Body of pancreas (tissue), 4 donors: ENCODE results near the gene CMIP. TPM values are rescaled to one million over a fixed set of nuclear protein-coding genes. Genes with fewer than 3 reads are reported as not detected.
A peak's percentile ranks its signal among the peaks of the same experiment; 100 is the strongest.

Source experiments
- ATAC-seq: fragments of 150-250 bp; one replicate; pipeline ENCODE4 v1.9.1; 2016
- DNase-seq, 4 donors: peaks; one replicate each; pipeline ENCODE4 v3.0.0-alpha.2; 2019
- H3K27ac ChIP-seq, 4 donors: fragments of 200-600 bp; sonication (generic); 1 replicate in 3 of 4; 2 replicates in 1 of 4; pipeline versions ENCODE4 v1.5.1 to v1.6.1; 2016 to 2019; ENCODE audit warnings: mild to moderate bottlenecking in 1 of 4, mixed read lengths in 1 of 4, moderate library complexity in 1 of 4
- H3K27me3 ChIP-seq, 2 donors: fragments of 200-600 bp; sonication (generic); one replicate each; pipeline ENCODE4 v1.6.0; 2016; ENCODE audit warnings: mild to moderate bottlenecking in 1 of 2
- H3K36me3 ChIP-seq, 2 donors: fragments of 200-600 bp; sonication (generic); replicated peaks in 1 of 2; 2 replicates each; pipeline ENCODE4 v1.5.1; 2016; ENCODE audit warnings: low read depth in 2 of 2; ENCODE audit not compliant: insufficient read depth in 1 of 2
- H3K4me1 ChIP-seq: fragments of 200-600 bp; sonication (generic); one replicate; pipeline ENCODE4 v1.6.0; 2016
- H3K4me3 ChIP-seq, 2 donors: fragments of 200-600 bp; sonication (generic); 1 replicate in 1 of 2; 2 replicates in 1 of 2; pipeline ENCODE4 v1.5.1; 2016 to 2019
- H3K9me3 ChIP-seq, 3 donors: fragments of 200-600 bp; sonication (generic); 1 replicate in 2 of 3; 2 replicates in 1 of 3; pipeline ENCODE4 v1.5.1; 2016
- POLR2A ChIP-seq, 3 donors: fragments of 450-650 bp; IDR thresholded peaks; one replicate each; pipeline ENCODE4 v1.6.1; 2016; ENCODE audit warnings: antibody characterized with exemption in 3 of 3, mild to moderate bottlenecking in 2 of 3
- WGBS, 2 donors: methylation state at CpG; one replicate each; pipeline ENCODE4 v1.1.5; 2017; 5-methylcytosine and 5-hydroxymethylcytosine counted together
- intact Hi-C: fragments of 100-400 bp; cut with DNase I; formaldehyde crosslinking; loops from one replicate; pipeline ENCODE4 v1.15.1; 2023
- total RNA-seq, 2 donors: library from RNA; depleted of rRNA; stranded (reverse); fragments of >200 nt; gene quantifications; one replicate each; pipeline ENCODE4 v1.1.0, GENCODE V29; 2016
- TF ChIP-seq, protein P1 (sequence below), 7 experiments: fragments of 450-650 bp in 4 of 7; fragments of 200-600 bp in 3 of 7; sonication (generic) in 3 of 7; IDR thresholded peaks; one replicate each; pipeline ENCODE4 v1.5.1; 2016 to 2019; ENCODE audit warnings: antibody characterized with exemption in 7 of 7

CMIP gene
- total RNA-seq, 2 donors from 2014 or later: 18.7 to 18.8 TPM

DNA sequence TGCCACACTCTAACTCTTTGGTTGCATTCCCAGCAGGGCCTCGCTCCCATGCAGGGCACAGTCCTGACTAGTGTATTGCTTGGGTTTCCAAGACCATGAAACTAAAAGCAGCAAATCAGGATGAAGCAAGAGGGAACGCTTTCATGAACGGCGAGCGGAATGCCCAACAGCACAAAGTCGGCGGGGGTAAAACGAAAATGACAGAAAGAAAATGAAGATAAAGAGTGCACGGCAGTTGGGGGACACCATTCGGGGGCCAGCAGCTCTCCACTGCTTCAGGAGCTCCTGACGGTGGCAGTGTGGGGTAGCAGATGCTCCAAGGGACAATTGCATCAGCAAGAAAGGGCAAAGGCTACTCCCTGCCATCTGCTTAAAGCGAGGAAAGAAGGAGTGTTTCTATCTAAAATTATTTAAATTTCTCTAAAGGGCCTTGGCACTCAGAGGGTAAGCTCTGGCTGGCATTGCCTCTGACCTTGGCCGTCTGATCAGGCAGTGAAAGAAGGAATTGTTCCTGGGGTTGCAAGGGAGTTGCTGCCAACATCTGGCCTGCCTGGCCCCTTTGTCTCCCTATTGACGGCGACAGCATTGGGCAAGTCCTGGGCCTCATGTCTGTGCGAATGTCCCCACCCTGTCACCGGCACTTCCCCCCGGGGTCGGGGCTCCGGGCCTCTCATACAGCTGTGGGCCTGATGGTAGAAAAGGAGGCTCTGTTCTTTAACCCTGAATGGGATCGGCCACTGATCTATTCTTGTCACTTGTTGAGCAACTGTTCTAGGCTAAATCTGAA is 138.2 kb downstream of the CMIP start:
- Histone ChIP-seq H3K4me1 (peaks cover 19% of the 10 kb centered on the region), H3K4me3 (no peak overlapping the region), H3K27ac (peak overlapping the region; percentile 18 to 66 (median 60)), H3K36me3 (no peaks in the 10 kb centered on the region), H3K27me3 (no peaks in the 10 kb centered on the region), H3K9me3 (no peaks in the 10 kb centered on the region)
- intact Hi-C loops: no loop called here
- TF ChIP-seq, protein P1, sequence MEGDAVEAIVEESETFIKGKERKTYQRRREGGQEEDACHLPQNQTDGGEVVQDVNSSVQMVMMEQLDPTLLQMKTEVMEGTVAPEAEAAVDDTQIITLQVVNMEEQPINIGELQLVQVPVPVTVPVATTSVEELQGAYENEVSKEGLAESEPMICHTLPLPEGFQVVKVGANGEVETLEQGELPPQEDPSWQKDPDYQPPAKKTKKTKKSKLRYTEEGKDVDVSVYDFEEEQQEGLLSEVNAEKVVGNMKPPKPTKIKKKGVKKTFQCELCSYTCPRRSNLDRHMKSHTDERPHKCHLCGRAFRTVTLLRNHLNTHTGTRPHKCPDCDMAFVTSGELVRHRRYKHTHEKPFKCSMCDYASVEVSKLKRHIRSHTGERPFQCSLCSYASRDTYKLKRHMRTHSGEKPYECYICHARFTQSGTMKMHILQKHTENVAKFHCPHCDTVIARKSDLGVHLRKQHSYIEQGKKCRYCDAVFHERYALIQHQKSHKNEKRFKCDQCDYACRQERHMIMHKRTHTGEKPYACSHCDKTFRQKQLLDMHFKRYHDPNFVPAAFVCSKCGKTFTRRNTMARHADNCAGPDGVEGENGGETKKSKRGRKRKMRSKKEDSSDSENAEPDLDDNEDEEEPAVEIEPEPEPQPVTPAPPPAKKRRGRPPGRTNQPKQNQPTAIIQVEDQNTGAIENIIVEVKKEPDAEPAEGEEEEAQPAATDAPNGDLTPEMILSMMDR (IDR thresholded peaks at IDR 0.05): peak in 4 of 7 experiments; percentile 17 to 39 (median 29)
- no peak for TF ChIP-seq POLR2A (IDR thresholded peaks at IDR 0.05)
- WGBS, 2 donors: 34 to 50% methylated on average over 21 of the region's 21 CpGs
- DNase-seq: peak; percentile 38 to 62 (median 50)
- peak; percentile 76 for ATAC-seq

DNA sequence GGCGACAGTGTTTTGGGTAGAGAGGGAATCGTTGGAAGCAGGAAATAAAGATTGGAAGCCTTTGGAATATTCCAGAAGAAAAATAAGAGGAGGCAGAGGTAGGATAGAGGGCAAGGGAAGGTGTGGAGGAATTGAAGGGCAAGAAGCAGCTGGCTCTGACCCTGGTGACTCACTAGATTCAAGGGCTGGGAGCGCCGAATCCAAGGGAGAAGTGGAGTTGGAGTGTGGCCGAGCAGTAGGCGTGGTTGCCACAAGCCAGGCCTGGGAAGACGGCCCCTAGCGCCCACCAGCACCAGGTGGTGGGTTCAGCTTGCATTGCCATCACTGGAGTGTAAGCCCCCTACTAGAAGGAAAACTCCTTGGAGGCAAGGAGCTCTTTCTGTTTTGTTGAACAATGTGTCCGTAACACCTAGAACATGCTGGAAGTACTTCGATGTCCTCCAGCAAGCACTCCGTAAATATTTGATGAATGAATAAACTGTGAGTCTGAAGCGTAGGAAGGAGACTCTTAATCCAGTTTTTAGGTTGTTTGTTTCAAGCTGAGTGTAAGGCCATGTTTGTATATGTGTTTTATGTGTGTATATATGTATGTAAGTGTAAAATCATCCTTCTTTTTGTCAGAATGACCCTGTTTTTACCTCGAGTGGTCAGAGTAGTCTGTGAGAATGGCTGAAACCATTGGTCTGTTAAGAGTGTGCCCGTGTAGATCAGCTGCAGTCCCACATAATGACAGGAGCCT is 139.5 kb downstream of the CMIP start:
- 87 to 90% methylated on average over 14 of the region's 14 CpGs for WGBS, 2 donors
- Histone ChIP-seq H3K4me1 (peaks cover 19% of the 10 kb centered on the region), H3K27ac (peak overlapping the region in 3 of 4 donors; percentile 56 to 66 (median 63)), H3K9me3 (no peaks in the 10 kb centered on the region), H3K27me3 (no peaks in the 10 kb centered on the region), H3K36me3 (no peaks in the 10 kb centered on the region), H3K4me3 (no peak overlapping the region)
- intact Hi-C loops: no loop called here
- no peak for TF ChIP-seq POLR2A (IDR thresholded peaks at IDR 0.05)
- TF ChIP-seq, protein P1 (IDR thresholded peaks at IDR 0.05): no peak
- DNase-seq (peak in 1 of 4 donors; percentile 64), ATAC-seq (no peak)

DNA sequence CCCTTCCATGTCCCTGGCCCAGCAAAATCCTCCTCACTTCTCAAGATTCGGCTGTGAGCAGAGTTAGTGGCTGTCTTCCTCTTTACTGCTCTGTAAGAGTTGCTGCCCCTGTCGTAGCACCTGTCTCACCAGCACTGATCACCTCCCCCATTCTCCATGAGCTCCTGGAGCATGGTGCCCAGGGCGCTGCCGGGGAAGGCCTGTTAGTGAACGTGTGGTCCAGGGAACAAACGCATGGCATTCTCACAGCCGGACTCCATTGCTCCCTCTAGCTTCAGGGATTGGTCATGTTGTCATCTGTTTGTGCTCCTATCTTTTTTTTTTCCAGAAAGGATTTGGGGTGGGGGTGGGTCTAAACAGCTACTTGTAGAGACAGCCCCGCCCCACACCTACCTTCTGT is 141.2 kb downstream of the CMIP start:
- WGBS, 2 donors: 80 to 83% methylated on average over 8 of the region's 8 CpGs
- peak in 1 of 4 donors; percentile 20 for DNase-seq
- Histone ChIP-seq H3K4me1 (peaks cover 19% of the 10 kb centered on the region), H3K27ac (no peak overlapping the region), H3K9me3 (no peaks in the 10 kb centered on the region), H3K4me3 (no peak overlapping the region), H3K36me3 (no peaks in the 10 kb centered on the region), H3K27me3 (no peaks in the 10 kb centered on the region)
- ATAC-seq: no peak
- intact Hi-C loops: no loop called here
- TF ChIP-seq, protein P1 (IDR thresholded peaks at IDR 0.05): peak in 1 of 7 experiments; percentile 11
- TF ChIP-seq POLR2A (IDR thresholded peaks at IDR 0.05): no peak

- Histone ChIP-seq H3K9me3 (no peaks in the 10 kb centered on the region), H3K4me3 (no peak overlapping the region), H3K27me3 (no peaks in the 10 kb centered on the region), H3K4me1 (peaks cover 19% of the 10 kb centered on the region), H3K36me3 (no peaks in the 10 kb centered on the region), H3K27ac (no peak overlapping the region)
- TF ChIP-seq, protein P1 (IDR thresholded peaks at IDR 0.05): no peak
- TF ChIP-seq POLR2A (IDR thresholded peaks at IDR 0.05): no peak
- DNase-seq: no peak
- no peak for ATAC-seq
- intact Hi-C loops: no loop called here
- 93 to 95% methylated on average over 7 of the region's 7 CpGs for WGBS, 2 donors
Observed at GRCh38 chr16:81586417-81586816, 141.8 kb downstream of the CMIP start.
